Liver (tissue), 3 donors: Measurements from ENCODE around the gene PSMC3.

Experiments
- CTCF ChIP-seq: fragments of 150-350 bp; IDR thresholded peaks from 2 replicates; pipeline ENCODE4 v1.5.1; 2017; ENCODE audit warnings: improper control_type of control experiment, low read depth, low read length; ENCODE audit not compliant: missing input control
- FOXA1 ChIP-seq: IDR thresholded peaks from 2 replicates; pipeline ENCODE4 v1.6.1; 2016; ENCODE audit warnings: antibody characterized with exemption
- HNF4G ChIP-seq: IDR thresholded peaks from 2 replicates; pipeline ENCODE4 v1.6.1; 2016; ENCODE audit warnings: antibody characterized with exemption
- MAX ChIP-seq: IDR thresholded peaks from 2 replicates; pipeline ENCODE4 v1.6.1; 2016; ENCODE audit warnings: antibody characterized with exemption
- REST ChIP-seq: IDR thresholded peaks from 2 replicates; pipeline ENCODE4 v1.6.1; 2016; ENCODE audit warnings: antibody characterized with exemption, mild to moderate bottlenecking
- RXRA ChIP-seq, 2 donors: IDR thresholded peaks; 2 replicates each; pipeline ENCODE4 v1.6.1; 2017 to 2018; ENCODE audit warnings: antibody characterized with exemption in 2 of 2, mild to moderate bottlenecking in 1 of 2
- SP1 ChIP-seq: IDR thresholded peaks from 2 replicates; pipeline ENCODE4 v1.6.1; 2018; ENCODE audit warnings: antibody characterized with exemption, mild to moderate bottlenecking
- TAF1 ChIP-seq: conservative IDR thresholded peaks from 2 replicates; pipeline ENCODE4 v1.6.1; 2016; ENCODE audit warnings: antibody characterized with exemption, mild to moderate bottlenecking
- TF ChIP-seq, protein P1 (sequence below): IDR thresholded peaks from 2 replicates; pipeline ENCODE4 v1.6.1; 2016; ENCODE audit warnings: antibody characterized with exemption
- donor health status: healthy.
- donor health status: healthy.

- TF ChIP-seq REST, result peak; percentile 86
- no peak for TF ChIP-seq CTCF
- TF ChIP-seq, protein P1, sequence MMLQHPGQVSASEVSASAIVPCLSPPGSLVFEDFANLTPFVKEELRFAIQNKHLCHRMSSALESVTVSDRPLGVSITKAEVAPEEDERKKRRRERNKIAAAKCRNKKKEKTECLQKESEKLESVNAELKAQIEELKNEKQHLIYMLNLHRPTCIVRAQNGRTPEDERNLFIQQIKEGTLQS, result no peak
- TF ChIP-seq TAF1, result no peak
- TF ChIP-seq FOXA1, result peak; percentile 58
- TF ChIP-seq SP1, result peak; percentile 86
- TF ChIP-seq RXRA (IDR thresholded peaks at IDR 0.05), result peak; percentile 63 to 81
- TF ChIP-seq MAX, result no peak
- TF ChIP-seq HNF4G, result peak; percentile 84
These were observed 11.6 kb upstream of the PSMC3 start for GRCh38 chr11:47437746-47438418.
